Activated naive CD8-positive, alpha-beta T cell treated with anti-CD3 and anti-CD28 coated beads, Interleukin-2, amount 50 U/mL, for 16 hours (primary cell): ENCODE results near the gene SLC25A22.

ENCODE experiments used
- DNase-seq: peaks from one replicate; pipeline ENCODE4 v3.0.0-alpha.2; 2020; ENCODE audit warnings: low read depth, low spot score

The SLC25A22 gene

GRCh38 chr11:790721-791564 is 7.1 kb downstream of the SLC25A22 start:
- no peak for DNase-seq

- no peak for DNase-seq
These were observed 8.1 kb downstream of the SLC25A22 start, which contains the start of gene CEND1 for GRCh38 chr11:789943-790342. CEND1 (minus strand) TSS chr11:790090; CDS start chr11:788576, 1,514 bp downstream.

DNA sequence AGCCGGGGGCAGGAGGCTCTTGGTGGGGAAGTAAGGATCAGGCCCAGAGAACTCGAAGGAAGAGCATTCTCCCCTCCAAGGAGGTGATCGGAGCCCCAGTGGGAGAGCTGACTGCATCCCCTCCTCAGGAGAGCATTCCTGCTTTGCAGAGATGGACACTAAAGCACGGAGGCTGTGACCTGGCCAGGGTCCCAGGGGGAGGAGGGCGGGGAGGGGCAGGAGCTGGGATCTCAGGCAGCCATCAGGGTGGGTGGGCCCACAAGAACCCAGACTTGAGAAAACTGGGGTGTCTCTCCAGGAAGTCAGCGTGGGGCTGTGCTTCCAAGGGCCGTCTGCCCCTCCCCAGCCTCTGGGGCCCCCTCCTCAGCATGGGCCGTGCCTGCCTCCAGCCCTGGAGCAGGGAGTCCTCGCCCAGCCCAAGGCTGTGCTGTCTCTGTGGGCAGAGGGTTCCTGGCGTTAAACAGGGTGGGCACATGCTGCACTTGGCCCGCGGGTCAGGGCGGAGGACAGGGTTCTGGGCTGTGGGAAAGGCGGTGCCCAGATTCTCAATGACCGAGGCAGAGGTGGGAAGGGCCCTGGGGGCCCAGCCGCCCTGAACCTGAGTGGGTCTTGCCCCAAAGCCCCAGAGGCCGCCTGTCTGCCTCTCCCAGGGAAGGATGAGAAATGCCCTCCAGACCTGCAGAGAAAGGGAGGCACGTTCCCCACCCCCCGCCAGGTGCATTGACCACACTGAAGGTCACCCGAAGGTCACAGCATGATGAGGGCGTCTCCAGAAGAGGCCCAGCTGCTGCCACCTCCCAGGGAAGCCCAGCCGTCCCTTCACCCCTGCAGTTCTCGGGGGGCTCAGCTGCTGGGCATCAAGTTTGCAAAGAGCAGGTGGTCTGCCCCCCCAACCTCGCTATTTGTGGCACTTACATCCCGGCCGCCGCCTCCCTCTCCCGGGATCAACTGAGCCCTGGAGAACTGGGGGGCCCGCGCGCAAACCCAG is 8.8 kb downstream of the SLC25A22 start:
- DNase-seq: no peak

DNA sequence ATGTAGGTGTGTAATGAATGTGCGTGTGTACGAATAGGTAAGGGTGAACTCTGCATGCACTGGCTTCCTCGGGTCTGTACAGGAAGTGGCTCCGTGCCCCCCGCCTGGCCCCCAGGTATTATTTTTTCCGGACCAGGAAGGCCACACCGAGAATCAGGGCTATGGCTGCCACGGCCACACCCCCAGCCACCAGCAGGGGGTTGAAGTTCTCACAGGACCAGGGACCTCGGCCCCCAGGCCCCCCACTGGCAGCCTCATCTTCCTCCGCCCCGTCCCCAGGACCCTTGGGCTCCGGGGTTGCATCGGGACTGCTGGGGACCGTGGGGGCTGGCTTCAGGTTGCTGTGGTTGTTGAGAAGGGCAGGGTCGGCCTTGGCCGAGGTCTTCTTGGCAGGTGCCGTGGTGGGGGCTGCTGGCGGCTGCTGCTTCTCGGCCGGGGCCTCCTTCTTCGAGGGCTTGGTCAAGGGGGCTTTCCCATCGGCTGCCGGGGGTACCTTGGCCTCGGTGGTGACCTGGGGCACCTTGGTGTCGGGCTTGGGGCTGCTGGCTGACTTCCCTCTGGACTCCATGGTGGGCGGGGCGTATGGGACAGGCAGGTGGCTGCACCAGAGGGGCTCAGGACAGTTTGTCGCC is 10.0 kb downstream of the SLC25A22 start:
- no peak for DNase-seq

DNA sequence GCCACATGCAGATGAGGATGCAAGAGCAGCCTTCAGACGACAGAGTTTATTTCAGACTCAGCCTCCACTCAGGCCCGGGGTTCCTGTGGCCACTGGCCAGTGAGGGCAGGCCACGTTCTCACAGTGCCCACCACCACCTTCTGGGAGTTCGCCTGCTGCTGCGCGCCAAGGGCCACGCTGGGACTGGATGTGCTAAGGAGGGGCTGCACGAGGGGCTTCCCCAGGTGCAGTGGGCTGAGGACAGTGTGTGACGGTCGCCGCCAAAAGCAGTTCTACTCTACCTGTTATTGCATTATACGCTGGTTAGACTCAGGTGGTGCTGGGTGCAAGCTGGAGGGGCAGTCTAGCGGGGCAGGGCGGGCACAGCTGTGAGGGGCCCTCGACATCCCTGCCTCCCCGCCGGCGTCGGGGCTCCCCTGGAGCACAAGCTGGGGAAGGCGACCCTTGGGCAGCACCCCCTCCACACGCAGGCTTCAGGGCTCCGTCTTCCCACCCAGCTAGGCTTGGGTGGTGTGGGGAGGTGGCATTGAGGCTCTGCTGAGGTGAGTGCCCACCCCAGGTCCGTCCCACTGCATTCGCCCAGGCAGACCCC is 10.9 kb downstream of the SLC25A22 start:
- DNase-seq: no peak

DNA sequence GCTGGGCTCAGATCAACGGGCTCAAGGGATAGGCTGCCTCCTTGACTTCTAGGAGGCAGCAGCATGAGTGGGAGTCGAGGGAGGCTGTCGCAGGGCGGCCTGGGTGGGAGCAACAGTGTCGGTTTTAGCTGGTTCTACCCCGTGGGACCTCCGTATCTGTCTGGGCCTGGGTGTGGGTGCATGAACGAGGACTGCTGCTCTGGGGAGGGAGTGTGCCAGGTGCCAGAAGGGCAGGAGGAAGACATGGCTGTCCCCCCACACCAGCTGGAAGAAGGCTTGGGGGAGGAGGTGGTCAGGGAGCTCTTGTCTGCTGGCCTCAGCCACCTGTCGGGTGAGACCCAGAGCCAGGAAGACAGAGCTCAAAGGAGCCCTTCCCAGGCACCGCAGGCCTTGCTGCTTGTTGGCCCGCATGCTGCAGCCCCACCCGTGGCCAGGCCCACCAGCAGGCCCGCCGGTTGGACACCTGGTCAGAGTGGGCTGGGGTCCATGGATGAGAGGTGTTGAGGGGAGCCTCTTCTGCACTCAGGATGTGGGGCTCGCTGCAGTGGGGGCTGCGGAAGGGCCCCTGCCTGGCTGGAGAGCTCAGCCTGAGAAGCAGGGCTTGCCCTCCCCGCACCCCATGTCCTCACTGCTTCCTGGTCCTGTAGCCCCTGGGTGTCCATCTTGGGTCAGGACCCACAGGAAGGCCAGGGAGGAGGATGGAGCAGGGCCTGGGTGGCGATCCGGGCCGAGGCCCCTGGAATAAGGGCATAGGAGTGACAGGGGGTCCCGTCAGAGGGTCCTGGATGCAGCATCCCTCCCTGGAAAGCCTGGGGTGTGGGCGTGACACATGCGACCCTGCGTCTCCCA is 11.6 kb downstream of the SLC25A22 start:
- DNase-seq: no peak

DNA sequence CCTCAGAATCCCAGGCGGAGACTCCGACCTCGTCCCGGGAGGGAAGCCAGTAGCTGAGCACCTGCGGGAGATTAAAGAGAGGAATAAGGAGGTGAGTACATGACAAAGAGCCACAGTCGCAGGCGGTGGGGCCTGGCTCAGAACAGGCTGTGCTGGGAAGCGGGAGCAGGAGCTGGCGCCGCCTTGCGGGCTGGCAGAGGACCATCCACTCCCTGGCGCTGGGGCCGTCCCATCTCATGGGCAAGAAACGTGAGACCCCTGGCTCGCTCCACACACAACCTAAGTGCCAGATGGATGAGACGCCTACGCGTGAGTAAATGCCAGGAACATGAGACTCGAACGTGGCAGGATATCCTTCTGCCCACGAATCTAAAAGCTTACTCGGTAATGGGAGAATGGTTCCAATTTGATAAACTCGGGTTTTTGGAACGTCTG is 14.5 kb downstream of the SLC25A22 start:
- DNase-seq: no peak

- DNase-seq: no peak
These were observed 15.6 kb downstream of the SLC25A22 start for GRCh38 chr11:782264-783174.

DNA sequence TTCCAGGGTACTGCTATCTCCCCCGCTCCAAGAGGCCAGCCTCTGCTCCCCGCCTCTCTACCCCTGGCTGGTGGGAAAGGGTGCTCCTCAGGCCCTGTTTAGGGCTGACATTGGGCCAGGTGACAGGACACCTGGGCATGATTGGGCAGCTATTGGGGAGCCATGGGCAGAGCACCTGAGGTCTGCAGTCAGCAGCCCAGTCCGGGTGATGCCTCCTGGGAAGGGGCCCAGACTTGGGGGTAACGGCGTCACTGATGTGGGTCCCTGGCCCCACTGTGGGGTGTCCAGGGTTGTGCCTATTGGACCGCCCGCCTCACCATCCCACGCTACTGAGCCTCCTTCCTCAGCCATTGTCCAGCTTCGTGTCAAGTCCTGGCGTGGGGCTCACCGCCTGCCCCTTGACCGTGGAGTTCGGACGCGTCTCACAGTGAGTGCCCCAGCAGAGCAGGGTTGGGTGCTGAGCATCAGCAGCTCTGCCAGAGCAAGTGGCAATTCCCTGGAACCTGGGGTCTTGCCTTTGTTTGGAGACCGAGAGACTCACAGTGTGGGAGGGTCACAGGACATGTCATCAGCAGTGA is 18.0 kb downstream of the SLC25A22 start:
- DNase-seq: no peak

DNA sequence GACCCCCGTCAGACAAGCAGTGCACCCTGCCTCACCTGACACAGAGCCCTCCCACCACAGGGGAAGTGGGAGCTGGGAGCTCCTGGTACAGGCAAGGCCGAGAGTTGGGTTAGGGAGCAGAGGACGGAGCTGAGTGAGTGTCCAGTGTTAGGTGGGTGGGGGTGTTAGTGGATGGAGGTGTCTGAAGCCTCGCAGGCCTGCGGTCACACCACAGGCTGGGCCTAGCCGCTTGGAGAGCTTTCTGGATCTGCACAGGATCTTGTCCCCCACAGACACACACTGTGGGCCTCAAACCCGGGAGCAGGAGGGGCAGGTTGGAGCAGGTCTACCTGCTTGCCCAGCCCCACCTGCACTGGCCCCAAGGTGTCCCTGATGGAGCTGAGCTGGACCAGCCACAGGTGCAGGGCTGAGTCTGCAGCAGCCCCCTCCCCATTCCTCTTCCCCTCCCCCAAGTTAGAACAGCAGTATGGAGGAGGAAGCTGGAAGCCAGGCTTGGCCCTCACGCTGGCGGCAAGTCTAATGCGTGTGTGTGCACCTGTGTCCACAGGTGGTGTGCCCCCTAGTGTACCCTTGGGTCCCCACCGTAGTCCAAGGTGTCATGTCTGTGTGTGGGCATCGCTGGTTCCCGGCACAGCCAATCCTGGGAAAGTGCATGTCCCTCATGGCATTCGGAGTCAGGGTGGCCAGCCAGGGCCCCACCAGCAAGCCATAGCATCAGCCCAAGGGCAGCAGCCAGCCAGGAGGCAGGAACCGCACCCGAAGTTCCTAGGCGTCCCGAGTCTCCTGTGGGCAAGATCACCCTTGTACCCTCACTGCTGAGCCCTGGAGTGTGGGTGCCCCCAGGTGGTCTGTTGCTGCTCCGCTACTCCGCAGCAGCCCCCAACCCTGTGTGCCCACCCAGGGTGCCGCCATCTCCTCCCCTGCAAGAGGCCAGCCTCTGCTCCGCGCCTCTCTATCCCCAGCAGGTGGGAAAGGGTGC is 18.8 kb downstream of the SLC25A22 start:
- DNase-seq: no peak

GRCh38 chr11:777288-778255 is 20.5 kb downstream of the SLC25A22 start, which contains the start of gene GATD1:
GATD1 (minus strand) TSS chr11:777487; CDS start chr11:777462, 25 bp downstream.
- DNase-seq: peak; percentile 87

GRCh38 chr11:776561-777287 is 21.4 kb downstream of the SLC25A22 start:
- no peak for DNase-seq

- no peak for DNase-seq
These were observed 21.9 kb downstream of the SLC25A22 start for GRCh38 chr11:776263-776560.

DNA sequence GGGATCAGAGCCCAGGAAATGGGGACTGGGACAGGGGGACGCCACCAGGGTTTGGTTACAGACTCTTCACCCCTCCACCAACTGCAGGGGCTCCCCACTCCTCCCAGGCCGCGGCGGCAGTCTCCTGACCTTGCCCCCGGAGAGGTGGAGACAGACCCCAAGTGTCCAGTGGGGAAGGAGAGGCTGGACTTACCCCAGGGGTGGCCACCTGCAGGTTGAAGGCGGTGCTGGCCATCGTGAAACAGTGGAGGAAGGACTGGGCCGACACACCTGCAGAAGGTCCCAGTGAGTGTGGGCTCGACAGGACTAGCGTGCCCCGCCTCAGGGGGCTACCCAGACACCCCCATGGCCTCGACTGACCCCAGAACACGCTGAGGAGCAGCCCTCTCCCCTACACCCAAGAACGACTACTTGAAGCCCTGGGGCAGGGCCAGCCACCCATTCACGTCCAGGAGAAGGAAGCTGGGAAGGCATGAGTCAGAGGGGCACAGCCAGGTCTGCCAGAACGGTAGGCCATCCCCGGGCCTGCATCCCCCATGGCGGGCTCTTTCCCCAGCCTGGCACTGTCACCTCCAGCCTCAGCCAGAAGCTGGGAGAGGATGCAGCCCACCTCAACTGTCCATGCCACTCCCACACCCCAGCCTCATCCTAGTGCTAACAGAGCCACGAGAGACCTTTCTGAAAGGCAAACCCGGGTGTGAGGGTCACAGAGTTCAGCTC is 23.0 kb downstream of the SLC25A22 start:
- no peak for DNase-seq

DNA sequence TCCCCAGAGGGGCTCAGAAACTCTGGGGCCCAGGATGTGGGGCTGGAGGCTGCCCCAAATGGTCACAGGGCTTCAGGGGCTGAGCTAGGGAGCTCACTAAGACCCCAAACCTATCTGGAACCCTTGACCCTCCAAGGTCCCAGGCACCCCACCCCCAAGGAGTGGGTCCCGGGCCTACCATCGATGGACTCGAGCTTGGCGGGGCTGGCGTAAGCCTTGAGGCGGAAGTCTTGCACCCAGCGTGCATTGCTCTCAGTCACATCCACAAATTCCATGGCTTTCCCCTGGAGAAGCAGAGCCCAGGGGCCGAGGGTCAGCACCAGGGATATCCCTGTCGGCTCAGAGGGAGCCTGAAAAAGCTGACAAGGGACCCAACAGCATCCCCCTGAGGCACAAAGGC is 24.3 kb downstream of the SLC25A22 start:
- no peak for DNase-seq
